Panc1 (cell line): ENCODE results near the gene NCK2. TPM values are rescaled to one million over a fixed set of nuclear protein-coding genes. Genes with fewer than 3 reads are reported as not detected.

Source experiments
- ATAC-seq: fragments of 200-7000 bp; cut with Tn5 transposase; 2 replicates; pipeline ENCODE4 v1.9.1; 2020; ENCODE audit warnings: mild to moderate bottlenecking, moderate library complexity
- BruUV-seq: library from RNA; stranded (reverse); fragments of 400-500 nt; replicated peaks from 2 replicates; lab custom pipeline; 2021; lab: Mats Ljungman, UMichigan
- CTCF ChIA-PET: fragments of 300-600 bp; sonication (Branson Sonifier 250); formaldehyde crosslinking; loops from one replicate; lab custom pipeline; 2022; ENCODE audit warnings: antibody characterized with exemption; lab: Charles Lee
- POLR2A ChIA-PET: fragments of 300-600 bp; sonication (Branson Sonifier 250); formaldehyde crosslinking; loops from one replicate; lab custom pipeline; 2022; ENCODE audit warnings: antibody characterized with exemption; lab: Charles Lee
- DNase-seq: peaks from one replicate; pipeline ENCODE4 v3.0.0-alpha.2; 2010; ENCODE audit warnings: low read depth, low spot score
- H3K27ac ChIP-seq: 2 replicates; pipeline ENCODE4 v1.5.1; 2011; ENCODE audit warnings: mild to moderate bottlenecking, low read length, inconsistent platforms
- H3K27me3 ChIP-seq: fragments of 200-500 bp; sonication (Bioruptor generic); 2 replicates; pipeline ENCODE4 v1.6.0; 2014; ENCODE audit warnings: low read length, inconsistent platforms; ENCODE audit not compliant: control insufficient read depth, insufficient read depth
- H3K36me3 ChIP-seq: fragments of 200-500 bp; sonication (Bioruptor generic); 2 replicates; pipeline ENCODE4 v1.5.1; 2014; ENCODE audit warnings: inconsistent platforms, mild to moderate bottlenecking, low read length, moderate library complexity; ENCODE audit not compliant: control insufficient read depth, insufficient read depth
- H3K4me1 ChIP-seq: 2 replicates; pipeline ENCODE4 v1.5.1; 2011; ENCODE audit warnings: inconsistent platforms, mild to moderate bottlenecking, low read length, moderate library complexity; ENCODE audit not compliant: control insufficient read depth, insufficient read depth
- H3K4me3 ChIP-seq, 2 experiments: 2 replicates each; pipeline ENCODE4 v1.5.1; 2011 to 2012; ENCODE audit warnings: low read depth in 2 of 2, low read length in 2 of 2, mild to moderate bottlenecking in 2 of 2, inconsistent platforms in 1 of 2, moderate library complexity in 1 of 2
- H3K9me3 ChIP-seq: fragments of 200-500 bp; sonication (Bioruptor generic); 2 replicates; pipeline ENCODE4 v1.5.1; 2014; ENCODE audit warnings: low read depth, mild to moderate bottlenecking, inconsistent platforms, low read length, moderate library complexity; ENCODE audit not compliant: control insufficient read depth, insufficient read depth
- POLR2AphosphoS5 ChIP-seq: IDR thresholded peaks from 2 replicates; pipeline ENCODE4 v1.6.1; 2012; ENCODE audit warnings: mild to moderate bottlenecking, low read depth, low read length, moderate library complexity
- SIN3A ChIP-seq: IDR thresholded peaks from 2 replicates; pipeline ENCODE4 v1.6.1; 2012; ENCODE audit warnings: low read depth, mild to moderate bottlenecking, low read length, moderate library complexity, borderline replicate concordance; ENCODE audit not compliant: insufficient read depth
- TCF7L2 ChIP-seq: IDR thresholded peaks from 2 replicates; pipeline ENCODE4 v1.6.1; 2011; ENCODE audit warnings: mild to moderate bottlenecking, low read depth, low read length, inconsistent platforms
- in situ Hi-C: cut with HindIII; loops from 2 replicates; pipeline ENCODE4 v1.10.0; 2016; ENCODE audit warnings: low sequenced_read_pairs, low pct_unique_long_range_greater_than_20kb
- intact Hi-C: fragments of 100-400 bp; cut with micrococcal nuclease; formaldehyde crosslinking; loops from one replicate; pipeline ENCODE4 v1.10.0; 2022; ENCODE audit not compliant: unreplicated experiment
- total RNA-seq: library from RNA; stranded (reverse); gene quantifications from one replicate; pipeline ENCODE4 v1.2.1, GENCODE V29; 2021; ENCODE audit not compliant: unreplicated experiment
- TF ChIP-seq, protein P1 (sequence below), 2 experiments: IDR thresholded peaks; 2 replicates each; pipeline ENCODE4 v1.6.1; 2011 to 2012; ENCODE audit warnings: low read depth in 2 of 2, control low read depth in 1 of 2, low read length in 1 of 2, mild to moderate bottlenecking in 1 of 2, moderate library complexity in 1 of 2; ENCODE audit not compliant: insufficient read depth in 1 of 2
- TF ChIP-seq, protein P2 (sequence below): fragments of 450-650 bp; IDR thresholded peaks from 2 replicates; pipeline ENCODE4 v1.5.1; 2017; ENCODE audit warnings: mild to moderate bottlenecking

Gene NCK2
- total RNA-seq, 1 experiment from 2014 or later: 60.7 TPM

DNA sequence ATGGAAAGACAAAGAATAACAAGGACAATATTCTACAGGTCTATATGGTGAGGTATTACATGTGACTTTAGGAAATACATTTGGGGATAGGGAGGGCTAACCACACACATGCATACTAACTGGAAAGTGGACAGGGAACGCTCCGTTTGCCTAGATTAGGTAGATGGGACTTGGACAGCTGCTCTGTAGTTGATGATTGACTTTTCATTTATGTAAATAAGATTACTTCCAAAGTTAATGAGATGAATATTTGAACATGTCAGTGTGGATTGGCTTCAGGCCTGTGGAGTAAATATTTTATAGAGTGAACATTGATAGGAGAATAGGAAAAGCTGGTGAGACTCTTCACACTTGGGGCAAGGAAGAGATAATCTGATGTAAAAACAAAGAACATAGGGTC, 142.0 kb downstream of the NCK2 start:
- no peaks in the 10 kb centered on the region for H3K4me1 ChIP-seq
- no peak for DNase-seq
- H3K9me3 ChIP-seq: no peaks in the 10 kb centered on the region
- H3K27ac ChIP-seq: no peak overlapping the region
- in situ Hi-C loops: no loop called here
- H3K4me3 ChIP-seq: no peak overlapping the region
- ChIA-PET CTCF (no interaction called here), POLR2A (no interaction called here)
- BruUV-seq: no TSS peak
- TF ChIP-seq, protein P1, sequence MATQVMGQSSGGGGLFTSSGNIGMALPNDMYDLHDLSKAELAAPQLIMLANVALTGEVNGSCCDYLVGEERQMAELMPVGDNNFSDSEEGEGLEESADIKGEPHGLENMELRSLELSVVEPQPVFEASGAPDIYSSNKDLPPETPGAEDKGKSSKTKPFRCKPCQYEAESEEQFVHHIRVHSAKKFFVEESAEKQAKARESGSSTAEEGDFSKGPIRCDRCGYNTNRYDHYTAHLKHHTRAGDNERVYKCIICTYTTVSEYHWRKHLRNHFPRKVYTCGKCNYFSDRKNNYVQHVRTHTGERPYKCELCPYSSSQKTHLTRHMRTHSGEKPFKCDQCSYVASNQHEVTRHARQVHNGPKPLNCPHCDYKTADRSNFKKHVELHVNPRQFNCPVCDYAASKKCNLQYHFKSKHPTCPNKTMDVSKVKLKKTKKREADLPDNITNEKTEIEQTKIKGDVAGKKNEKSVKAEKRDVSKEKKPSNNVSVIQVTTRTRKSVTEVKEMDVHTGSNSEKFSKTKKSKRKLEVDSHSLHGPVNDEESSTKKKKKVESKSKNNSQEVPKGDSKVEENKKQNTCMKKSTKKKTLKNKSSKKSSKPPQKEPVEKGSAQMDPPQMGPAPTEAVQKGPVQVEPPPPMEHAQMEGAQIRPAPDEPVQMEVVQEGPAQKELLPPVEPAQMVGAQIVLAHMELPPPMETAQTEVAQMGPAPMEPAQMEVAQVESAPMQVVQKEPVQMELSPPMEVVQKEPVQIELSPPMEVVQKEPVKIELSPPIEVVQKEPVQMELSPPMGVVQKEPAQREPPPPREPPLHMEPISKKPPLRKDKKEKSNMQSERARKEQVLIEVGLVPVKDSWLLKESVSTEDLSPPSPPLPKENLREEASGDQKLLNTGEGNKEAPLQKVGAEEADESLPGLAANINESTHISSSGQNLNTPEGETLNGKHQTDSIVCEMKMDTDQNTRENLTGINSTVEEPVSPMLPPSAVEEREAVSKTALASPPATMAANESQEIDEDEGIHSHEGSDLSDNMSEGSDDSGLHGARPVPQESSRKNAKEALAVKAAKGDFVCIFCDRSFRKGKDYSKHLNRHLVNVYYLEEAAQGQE (IDR thresholded peaks at IDR 0.05; ENCODE audit: insufficient read depth in 1 of 2, low read depth in 2 of 2, low read length in 1 of 2): no peak
- TF ChIP-seq SIN3A (no peak), TCF7L2 (no peak), POLR2AphosphoS5 (no peak)
- TF ChIP-seq, protein P2, sequence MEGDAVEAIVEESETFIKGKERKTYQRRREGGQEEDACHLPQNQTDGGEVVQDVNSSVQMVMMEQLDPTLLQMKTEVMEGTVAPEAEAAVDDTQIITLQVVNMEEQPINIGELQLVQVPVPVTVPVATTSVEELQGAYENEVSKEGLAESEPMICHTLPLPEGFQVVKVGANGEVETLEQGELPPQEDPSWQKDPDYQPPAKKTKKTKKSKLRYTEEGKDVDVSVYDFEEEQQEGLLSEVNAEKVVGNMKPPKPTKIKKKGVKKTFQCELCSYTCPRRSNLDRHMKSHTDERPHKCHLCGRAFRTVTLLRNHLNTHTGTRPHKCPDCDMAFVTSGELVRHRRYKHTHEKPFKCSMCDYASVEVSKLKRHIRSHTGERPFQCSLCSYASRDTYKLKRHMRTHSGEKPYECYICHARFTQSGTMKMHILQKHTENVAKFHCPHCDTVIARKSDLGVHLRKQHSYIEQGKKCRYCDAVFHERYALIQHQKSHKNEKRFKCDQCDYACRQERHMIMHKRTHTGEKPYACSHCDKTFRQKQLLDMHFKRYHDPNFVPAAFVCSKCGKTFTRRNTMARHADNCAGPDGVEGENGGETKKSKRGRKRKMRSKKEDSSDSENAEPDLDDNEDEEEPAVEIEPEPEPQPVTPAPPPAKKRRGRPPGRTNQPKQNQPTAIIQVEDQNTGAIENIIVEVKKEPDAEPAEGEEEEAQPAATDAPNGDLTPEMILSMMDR: no peak
- intact Hi-C loops: no loop called here
- no peak for ATAC-seq
- H3K36me3 ChIP-seq: no peaks in the 10 kb centered on the region
- no peaks in the 10 kb centered on the region for H3K27me3 ChIP-seq

DNA sequence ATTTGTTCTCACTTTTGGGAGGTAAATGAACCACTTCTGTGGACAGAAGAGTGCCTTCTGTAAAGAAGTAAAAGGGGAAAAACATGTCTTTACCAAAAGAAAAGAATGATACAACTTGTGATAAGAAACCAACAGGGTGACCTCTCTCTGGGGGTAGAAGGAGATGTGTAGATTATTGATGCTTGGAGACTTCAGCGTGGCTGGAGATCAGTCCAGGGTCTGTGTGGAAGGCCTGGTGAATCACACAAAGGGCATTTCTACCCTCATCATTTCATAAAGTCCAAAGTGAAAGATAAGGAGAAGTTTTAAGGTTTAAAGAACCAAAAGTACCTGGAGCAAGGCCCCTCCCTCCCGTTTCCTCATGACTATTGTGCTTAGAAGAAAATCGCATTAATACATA, 142.5 kb downstream of the NCK2 start:
- Histone ChIP-seq H3K4me1 (no peaks in the 10 kb centered on the region), H3K27ac (no peak overlapping the region), H3K4me3 (no peak overlapping the region), H3K9me3 (no peaks in the 10 kb centered on the region), H3K27me3 (no peaks in the 10 kb centered on the region), H3K36me3 (no peaks in the 10 kb centered on the region)
- BruUV-seq: no TSS peak
- ChIA-PET CTCF (no interaction called here), POLR2A (no interaction called here)
- DNase-seq (no peak), ATAC-seq (no peak)
- TF ChIP-seq, protein P2: no peak
- TF ChIP-seq POLR2AphosphoS5: no peak
- TF ChIP-seq, protein P1 (IDR thresholded peaks at IDR 0.05; ENCODE audit: insufficient read depth in 1 of 2, low read depth in 2 of 2, low read length in 1 of 2): no peak
- no peak for TF ChIP-seq TCF7L2
- TF ChIP-seq SIN3A: no peak
- intact Hi-C loops: no loop called here
- in situ Hi-C loops: no loop called here
